T-cell (primary cell): ENCODE results near the gene LEO1. TPM values are rescaled to one million over a fixed set of nuclear protein-coding genes. Genes with fewer than 3 reads are reported as not detected.

Source experiments
- ATAC-seq, 4 experiments: fragments of 200-7000 bp in 3 of 4; fragments of 150-1000 bp in 1 of 4; cut with Tn5 transposase; replicated peaks in 1 of 4; 1 replicate in 3 of 4; 2 replicates in 1 of 4; pipeline ENCODE4 v1.10.0; 2021; ENCODE audit warnings: moderate library complexity in 3 of 4, mild to moderate bottlenecking in 2 of 4, moderate number of reproducible peaks in 1 of 4
- CTCF ChIA-PET, 2 donors: fragments of 300-600 bp; sonication (Branson Sonifier 250); formaldehyde crosslinking; loops; one replicate each; lab custom pipeline; 2022; ENCODE audit warnings: antibody characterized with exemption in 2 of 2; lab: Charles Lee
- POLR2A ChIA-PET, 2 donors: fragments of 300-600 bp; sonication (Branson Sonifier 250); formaldehyde crosslinking; loops; one replicate each; lab custom pipeline; 2022; ENCODE audit warnings: antibody characterized with exemption in 2 of 2; lab: Charles Lee
- DNase-seq, 35 experiments: peaks; one replicate each; pipeline versions ENCODE4 v3.0.0 to v3.0.0-alpha.2; 2013 to 2023
- H3K27ac ChIP-seq: one replicate; pipeline ENCODE4 v1.5.1; 2013; ENCODE audit warnings: low read length
- H3K27me3 ChIP-seq, 2 experiments: replicated peaks in 1 of 2; 1 replicate in 1 of 2; 2 replicates in 1 of 2; pipeline versions ENCODE4 v1.6.1 to v1.7.0; 2013; ENCODE audit warnings: low read length in 1 of 2, mixed read lengths in 1 of 2; ENCODE audit not compliant: control insufficient read depth in 2 of 2, insufficient read depth in 2 of 2; ENCODE audit errors: extremely low read depth in 1 of 2
- H3K36me3 ChIP-seq, 2 donors: 1 replicate in 1 of 2; 2 replicates in 1 of 2; pipeline versions ENCODE4 v1.6.1 to v1.7.0; 2013; ENCODE audit warnings: low read length in 1 of 2; ENCODE audit not compliant: control insufficient read depth in 2 of 2, insufficient read depth in 1 of 2; ENCODE audit errors: extremely low read depth in 1 of 2
- H3K4me1 ChIP-seq, 2 experiments: 1 replicate in 1 of 2; 2 replicates in 1 of 2; pipeline versions ENCODE4 v1.6.1 to v1.7.0; 2013; ENCODE audit warnings: low read length in 2 of 2, mixed read lengths in 1 of 2; ENCODE audit not compliant: insufficient read depth in 2 of 2, control insufficient read depth in 1 of 2; ENCODE audit errors: extremely low read depth in 1 of 2
- H3K4me3 ChIP-seq, 2 donors: 1 replicate in 1 of 2; 2 replicates in 1 of 2; pipeline versions ENCODE4 v1.5.1 to v1.7.0; 2013; ENCODE audit warnings: mild to moderate bottlenecking in 2 of 2, low read length in 1 of 2, moderate library complexity in 1 of 2; ENCODE audit not compliant: control insufficient read depth in 1 of 2; ENCODE audit errors: extremely low read depth in 1 of 2
- H3K9me3 ChIP-seq: 2 replicates; pipeline ENCODE4 v1.7.0; 2013
- H3K27ac Mint-ChIP-seq, 2 donors: one replicate each; pipeline ENCODE4 v1.8.0; 2020 to 2021; ENCODE audit warnings: mild to moderate bottlenecking in 2 of 2, mixed read lengths in 2 of 2
- H3K27me3 Mint-ChIP-seq, 2 donors: one replicate each; pipeline ENCODE4 v1.8.0; 2021 to 2022; ENCODE audit warnings: mixed read lengths in 2 of 2
- H3K36me3 Mint-ChIP-seq: one replicate; pipeline ENCODE4 v1.8.0; 2021; ENCODE audit warnings: mixed read lengths
- H3K4me1 Mint-ChIP-seq, 3 donors: one replicate each; pipeline ENCODE4 v1.8.0; 2020 to 2022; ENCODE audit warnings: mixed read lengths in 3 of 3, mild to moderate bottlenecking in 1 of 3
- H3K4me3 Mint-ChIP-seq, 3 donors: one replicate each; pipeline ENCODE4 v1.8.0; 2020 to 2022; ENCODE audit warnings: mild to moderate bottlenecking in 3 of 3, mixed read lengths in 3 of 3, moderate library complexity in 3 of 3
- H3K9me3 Mint-ChIP-seq, 3 donors: one replicate each; pipeline ENCODE4 v1.8.0; 2020 to 2022; ENCODE audit warnings: mixed read lengths in 3 of 3
- WGBS: methylation state at CpG from one replicate; pipeline ENCODE4 v1.1.5; 2013; ENCODE audit warnings: missing lambda C conversion rate; ENCODE audit not compliant: insufficient coverage; 5-methylcytosine and 5-hydroxymethylcytosine counted together
- total RNA-seq, 35 experiments: library from RNA in 6 of 35; stranded (reverse) in 6 of 35; fragments of 120-200 nt in 1 of 35; gene quantifications; one replicate each; pipeline versions ENCODE4 v1.2.1 to v1.2.4 and lab custom pipeline; 2013 to 2026

LEO1 gene
- total RNA-seq, 5 donors from 2014 or later (not counting 1 experiment from before 2014, with no cell fraction given): 8.6 to 20.2 (median 16.7) TPM

DNA sequence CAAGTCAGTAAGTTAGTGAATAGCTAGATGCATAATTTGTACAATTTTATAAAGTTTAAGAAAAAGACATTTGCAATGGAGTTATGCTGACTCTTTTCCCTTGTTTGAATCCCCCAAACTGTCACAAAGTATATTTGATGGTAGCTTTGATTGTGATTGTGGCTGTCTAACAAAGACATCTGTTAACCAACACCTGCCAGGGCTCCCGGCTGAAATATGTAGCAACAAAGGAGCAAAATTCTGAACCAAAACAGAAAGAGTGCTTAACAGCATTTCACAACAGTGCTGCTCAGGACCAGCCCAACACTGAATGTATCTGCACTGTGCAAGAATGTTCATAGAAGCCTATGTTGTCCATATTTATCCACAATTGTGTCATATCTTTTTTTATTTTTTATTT lies 39.4 kb downstream of the LEO1 start:
- H3K27me3 Mint-ChIP-seq: no peaks in the 10 kb centered on the region
- ATAC-seq (no peak), DNase-seq (no peak)
- CTCF ChIA-PET: no interaction called here
- no peak overlapping the region for H3K4me3 Mint-ChIP-seq
- Histone ChIP-seq H3K9me3 (no peaks in the 10 kb centered on the region), H3K4me3 (no peak overlapping the region), H3K27me3 (no peaks in the 10 kb centered on the region), H3K36me3 (peaks cover 3 to 29% of the 10 kb centered on the region in 2 donors), H3K4me1 (no peaks in the 10 kb centered on the region), H3K27ac (no peak overlapping the region)
- POLR2A ChIA-PET: no interaction called here
- H3K9me3 Mint-ChIP-seq: no peaks in the 10 kb centered on the region
- no peak overlapping the region for H3K27ac Mint-ChIP-seq
- peaks cover 0 to 2% (median 0%) of the 10 kb centered on the region in 3 donors for H3K4me1 Mint-ChIP-seq
- WGBS: 80% methylated on average over 1 of the region's 1 CpG
- H3K36me3 Mint-ChIP-seq: peaks cover 22% of the 10 kb centered on the region

DNA sequence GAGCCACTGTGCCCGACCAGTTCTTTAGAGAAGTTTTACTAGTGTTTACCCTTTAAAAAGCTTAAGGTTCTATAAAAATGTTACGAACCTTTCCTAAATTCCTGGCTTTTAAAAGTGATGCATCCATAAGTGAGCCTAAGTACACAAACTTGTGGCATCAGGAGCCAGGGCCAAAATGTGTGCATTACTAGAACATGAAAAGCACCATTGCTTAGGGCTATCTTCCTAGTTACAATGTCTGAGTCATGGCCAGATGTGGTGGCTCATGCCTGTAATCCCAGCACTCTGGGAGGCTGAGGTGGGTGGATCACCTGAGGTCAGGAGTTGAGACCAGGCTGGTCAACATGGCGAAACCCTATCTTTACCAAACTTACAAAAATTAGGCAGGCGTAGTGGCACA lies 39.9 kb downstream of the LEO1 start:
- ATAC-seq (no peak), DNase-seq (no peak)
- H3K4me3 ChIP-seq: no peak overlapping the region
- Mint-ChIP-seq H3K4me1 (peaks cover 0 to 2% (median 0%) of the 10 kb centered on the region in 3 donors), H3K4me3 (no peak overlapping the region), H3K36me3 (peaks cover 20% of the 10 kb centered on the region), H3K9me3 (no peaks in the 10 kb centered on the region), H3K27me3 (no peaks in the 10 kb centered on the region), H3K27ac (no peak overlapping the region)
- ChIA-PET CTCF (no interaction called here), POLR2A (no interaction called here)
- no peaks in the 10 kb centered on the region for H3K9me3 ChIP-seq
- no peak overlapping the region for H3K27ac ChIP-seq
- 94% methylated on average over 2 of the region's 4 CpGs for WGBS
- no peaks in the 10 kb centered on the region for H3K27me3 ChIP-seq
- peaks cover 3 to 32% of the 10 kb centered on the region in 2 donors for H3K36me3 ChIP-seq
- no peaks in the 10 kb centered on the region for H3K4me1 ChIP-seq

DNA sequence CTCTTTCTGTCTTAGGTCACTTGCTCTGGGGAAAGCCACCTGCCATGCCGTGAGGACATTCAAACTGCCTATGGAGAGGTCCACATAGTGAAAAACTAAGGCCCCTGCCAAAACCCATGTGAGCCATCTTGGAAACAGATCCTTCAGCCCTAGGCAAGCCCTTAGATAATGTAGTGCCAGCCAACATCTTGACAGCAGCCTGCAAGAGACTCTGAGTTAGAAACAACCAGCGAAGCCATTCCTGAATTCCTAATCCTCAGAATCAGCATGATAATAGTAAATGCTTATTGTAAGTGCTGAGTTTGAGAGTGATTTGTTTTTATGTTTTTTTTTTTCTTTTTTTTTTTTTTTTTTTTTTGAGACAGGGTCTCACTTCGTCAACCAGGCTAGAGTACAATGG lies 40.6 kb downstream of the LEO1 start:
- no peaks in the 10 kb centered on the region for H3K27me3 ChIP-seq
- ATAC-seq (no peak), DNase-seq (no peak)
- H3K27me3 Mint-ChIP-seq: no peaks in the 10 kb centered on the region
- no peaks in the 10 kb centered on the region for H3K9me3 Mint-ChIP-seq
- 100% methylated on average over 1 of the region's 3 CpGs for WGBS
- no peak overlapping the region for H3K4me3 Mint-ChIP-seq
- peak overlapping the region in 1 of 2 donors; percentile 45 for H3K27ac Mint-ChIP-seq
- no peak overlapping the region for H3K4me3 ChIP-seq
- no peak overlapping the region for H3K27ac ChIP-seq
- ChIA-PET CTCF (no interaction called here), POLR2A (no interaction called here)
- H3K36me3 ChIP-seq: peaks cover 3 to 26% of the 10 kb centered on the region in 2 donors
- H3K4me1 Mint-ChIP-seq: peaks cover 0 to 2% (median 0%) of the 10 kb centered on the region in 3 donors
- no peaks in the 10 kb centered on the region for H3K4me1 ChIP-seq
- H3K9me3 ChIP-seq: no peaks in the 10 kb centered on the region
- H3K36me3 Mint-ChIP-seq: peaks cover 15% of the 10 kb centered on the region

DNA sequence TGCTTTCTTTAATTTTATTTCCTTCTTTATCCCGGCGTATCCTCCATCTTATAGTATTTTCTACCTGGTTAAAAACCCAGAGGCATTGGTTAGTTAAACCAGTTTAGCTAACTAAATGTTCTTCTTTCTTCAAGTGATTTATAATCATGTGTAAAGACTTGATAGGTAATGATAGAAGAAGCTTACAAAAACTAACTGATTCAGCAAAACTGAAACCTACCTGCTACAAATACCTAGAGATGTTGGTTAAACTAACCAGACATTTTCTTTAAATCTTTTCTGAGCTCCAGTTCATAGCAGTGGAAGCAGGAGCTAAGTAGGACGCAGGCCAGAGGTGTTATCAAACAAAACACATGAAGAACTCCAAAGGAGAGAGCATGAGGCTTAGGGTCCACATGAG lies 44.8 kb downstream of the LEO1 start:
- Histone ChIP-seq H3K36me3 (peaks cover 0 to 45% of the 10 kb centered on the region in 2 donors), H3K4me3 (no peak overlapping the region), H3K27ac (no peak overlapping the region), H3K4me1 (no peaks in the 10 kb centered on the region), H3K27me3 (no peaks in the 10 kb centered on the region), H3K9me3 (no peaks in the 10 kb centered on the region)
- H3K27ac Mint-ChIP-seq: peak overlapping the region; percentile 7 to 13
- peaks cover 29% of the 10 kb centered on the region for H3K36me3 Mint-ChIP-seq
- no peaks in the 10 kb centered on the region for H3K4me1 Mint-ChIP-seq
- CTCF ChIA-PET: interaction anchor here in 1 of 2 donors (0.7 kb wide), 1 partner anchor 23 kb away, joined by 4 read pairs; no protein-coding TSS in a partner anchor
- POLR2A ChIA-PET: no interaction called here
- H3K9me3 Mint-ChIP-seq: no peaks in the 10 kb centered on the region
- WGBS: no CpG with 5 or more reads among the region's 3 CpGs
- H3K4me3 Mint-ChIP-seq: no peak overlapping the region
- ATAC-seq (no peak), DNase-seq (no peak)
- no peaks in the 10 kb centered on the region for H3K27me3 Mint-ChIP-seq

DNA sequence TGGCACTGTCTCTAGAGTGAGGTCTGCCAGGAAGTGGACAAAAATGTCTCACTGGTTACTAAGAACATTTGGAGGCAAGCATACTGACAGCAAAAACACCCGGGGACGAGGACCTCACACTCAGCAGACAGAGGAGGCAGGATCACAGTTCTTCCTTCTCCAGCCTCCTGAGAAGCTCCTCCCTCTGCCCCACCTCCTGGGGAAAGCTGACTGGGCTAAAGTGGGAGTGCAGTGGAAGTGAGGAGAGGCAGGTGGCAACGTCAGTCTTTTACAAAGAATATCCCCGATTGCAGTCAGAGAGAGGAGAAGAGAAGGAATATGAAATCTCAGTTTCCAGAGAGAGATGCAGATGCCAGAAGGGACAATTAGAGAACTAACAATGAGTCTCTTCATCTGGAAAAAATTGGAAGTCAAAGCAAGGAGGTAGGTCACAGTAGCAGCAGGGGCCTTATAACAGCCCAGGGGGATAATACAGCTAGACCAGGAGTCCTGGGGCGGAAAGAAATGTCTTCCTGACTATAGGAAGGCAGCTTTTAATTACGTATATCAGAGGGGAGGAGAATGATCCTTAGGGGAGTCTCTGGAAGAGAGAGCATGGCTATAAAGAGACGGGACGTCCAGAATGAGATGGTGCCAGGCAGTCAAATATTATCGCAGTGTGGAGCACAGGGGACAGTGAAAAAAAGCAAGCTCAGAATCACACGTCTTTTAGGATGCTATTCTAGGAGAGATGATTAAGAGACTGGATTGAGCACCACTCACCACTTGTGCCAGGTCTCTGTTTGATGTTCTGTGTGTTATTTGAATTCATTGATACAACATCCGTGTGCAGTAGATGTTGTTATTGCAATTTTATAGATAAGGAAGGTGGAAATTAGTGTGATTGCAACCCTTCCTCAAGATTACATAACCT lies 47.2 kb downstream of the LEO1 start:
- 98% methylated on average over 6 of the region's 11 CpGs for WGBS
- POLR2A ChIA-PET: no interaction called here
- H3K27ac Mint-ChIP-seq: peak overlapping the region in 1 of 2 donors; percentile 17

DNA sequence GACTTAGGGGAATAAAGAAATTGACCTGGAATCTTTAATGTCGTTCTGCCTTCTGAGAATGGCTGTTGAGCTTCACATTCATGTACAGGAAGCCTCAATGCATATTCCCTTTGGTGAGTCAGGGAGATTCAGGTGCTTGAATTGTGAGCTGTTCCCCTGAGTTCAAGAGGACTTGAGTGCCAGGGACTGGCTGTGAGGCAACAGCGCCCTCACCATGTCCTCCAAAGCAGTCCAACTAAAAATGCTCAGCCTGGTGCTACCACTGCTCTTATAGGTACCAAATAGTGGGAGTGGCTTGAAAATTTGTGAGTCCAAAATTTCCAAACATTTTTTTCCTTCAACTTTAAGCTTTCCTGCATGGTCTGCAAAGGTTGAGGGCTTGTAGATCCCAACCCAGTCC lies 54.1 kb downstream of the LEO1 start:
- Histone ChIP-seq H3K4me1 (no peaks in the 10 kb centered on the region), H3K27ac (no peak overlapping the region), H3K9me3 (no peaks in the 10 kb centered on the region), H3K27me3 (no peaks in the 10 kb centered on the region), H3K4me3 (no peak overlapping the region), H3K36me3 (peaks cover 10 to 47% of the 10 kb centered on the region in 2 donors)
- no peaks in the 10 kb centered on the region for H3K9me3 Mint-ChIP-seq
- H3K4me3 Mint-ChIP-seq: no peak overlapping the region
- ChIA-PET CTCF (interaction anchor here (0.5 to 0.7 kb wide), 3 partner anchors 11 to 812 kb away, joined by 4 to 6 read pairs (median 5); no protein-coding TSS in a partner anchor), POLR2A (interaction anchor here in 1 of 2 donors (0.6 kb wide), 1 partner anchor 268 kb away, joined by 3 read pairs; no protein-coding TSS in a partner anchor)
- H3K27ac Mint-ChIP-seq: peak overlapping the region in 1 of 2 donors; percentile 11
- peaks cover 18% of the 10 kb centered on the region for H3K36me3 Mint-ChIP-seq
- DNase-seq (no peak), ATAC-seq (no peak)
- 67% methylated on average over 1 of the region's 2 CpGs for WGBS
- no peaks in the 10 kb centered on the region for H3K27me3 Mint-ChIP-seq
- H3K4me1 Mint-ChIP-seq: no peaks in the 10 kb centered on the region

More for the DNA sequence above, 47.2 kb downstream of the LEO1 start:
- no peaks in the 10 kb centered on the region for H3K4me1 ChIP-seq
- Mint-ChIP-seq H3K9me3 (no peaks in the 10 kb centered on the region), H3K4me1 (no peaks in the 10 kb centered on the region), H3K36me3 (peaks cover 28% of the 10 kb centered on the region), H3K4me3 (no peak overlapping the region), H3K27me3 (no peaks in the 10 kb centered on the region)
- H3K9me3 ChIP-seq: no peaks in the 10 kb centered on the region
- H3K27ac ChIP-seq: no peak overlapping the region
- no peak overlapping the region for H3K4me3 ChIP-seq
- no peak for DNase-seq
- H3K36me3 ChIP-seq: peaks cover 0 to 47% of the 10 kb centered on the region in 2 donors
- no peak for ATAC-seq
- H3K27me3 ChIP-seq: no peaks in the 10 kb centered on the region
- CTCF ChIA-PET: interaction anchor here in 1 of 2 donors (0.7 kb wide), 1 partner anchor 444 kb away, joined by 3 read pairs; no protein-coding TSS in a partner anchor
